IPS-11a (cell line): ENCODE results near the gene ANKRD52.
"Not testable (repeated sequence)": the region's sequence is repeated elsewhere in the genome, so short reads cannot be mapped to it uniquely, and the experiment has no call there.

ENCODE experiments used
- H3K4me3 ChIP-seq: one replicate; pipeline ENCODE4 v1.5.1; 2013; ENCODE audit warnings: low read depth, low read length, control low read depth

ANKRD52 gene

GRCh38 chr12:56258068-56258819, at the start of gene ANKRD52:
ANKRD52 (minus strand) TSS chr12:56258384; CDS start chr12:56258269, 115 bp downstream.
- peak within 1 kb of the TSS; percentile 82 for H3K4me3 ChIP-seq

GRCh38 chr12:56307221-56307965, 49.2 kb upstream of the ANKRD52 start:
- H3K4me3 ChIP-seq, result no peak overlapping the region

GRCh38 chr12:56304872-56305590, 46.8 kb upstream of the ANKRD52 start:
- H3K4me3 ChIP-seq, result no peak overlapping the region

- H3K4me3 ChIP-seq, result no peak overlapping the region
Measured at GRCh38 chr12:56304276-56304675, 46.1 kb upstream of the ANKRD52 start.

GRCh38 chr12:56300644-56301464, 42.7 kb upstream of the ANKRD52 start:
- peak overlapping the region; percentile 29 for H3K4me3 ChIP-seq

GRCh38 chr12:56299853-56300643, 41.9 kb upstream of the ANKRD52 start, which contains the start of gene CS:
CS (minus strand) TSS chr12:56300330; CDS start chr12:56300201, 129 bp downstream.
- peak within 1 kb of the TSS; percentile 62 for H3K4me3 ChIP-seq

- peak overlapping the region; percentile 62 for H3K4me3 ChIP-seq
Measured at GRCh38 chr12:56299308-56299852, 41.2 kb upstream of the ANKRD52 start.

GRCh38 chr12:56298828-56299227, 40.6 kb upstream of the ANKRD52 start:
- H3K4me3 ChIP-seq, result no peak overlapping the region

- H3K4me3 ChIP-seq, result no peak overlapping the region
Measured at GRCh38 chr12:56297400-56297799, 39.2 kb upstream of the ANKRD52 start.

GRCh38 chr12:56296295-56296694, 38.1 kb upstream of the ANKRD52 start:
- no peak overlapping the region for H3K4me3 ChIP-seq

GRCh38 chr12:56293795-56294194, 35.6 kb upstream of the ANKRD52 start:
- H3K4me3 ChIP-seq, result no peak overlapping the region

- no peak overlapping the region for H3K4me3 ChIP-seq
Measured at GRCh38 chr12:56288705-56289387, 30.7 kb upstream of the ANKRD52 start.

- H3K4me3 ChIP-seq, result no peak overlapping the region
Measured at GRCh38 chr12:56286044-56286830, 28.1 kb upstream of the ANKRD52 start.

- not testable (repeated sequence) for H3K4me3 ChIP-seq
Measured at GRCh38 chr12:56284263-56284662, 26.1 kb upstream of the ANKRD52 start.

GRCh38 chr12:56282579-56282978, 24.4 kb upstream of the ANKRD52 start:
- no peak overlapping the region for H3K4me3 ChIP-seq

- H3K4me3 ChIP-seq, result no peak overlapping the region
Measured at GRCh38 chr12:56282030-56282429, 23.8 kb upstream of the ANKRD52 start.

- no peak overlapping the region for H3K4me3 ChIP-seq
Measured at GRCh38 chr12:56280849-56281248, 22.7 kb upstream of the ANKRD52 start.

- H3K4me3 ChIP-seq, result no peak overlapping the region
Measured at GRCh38 chr12:56278905-56279304, 20.7 kb upstream of the ANKRD52 start.
